GM12878 (cell line): ENCODE measurements around the gene GUCA2A. TPM values are rescaled to one million over a fixed set of nuclear protein-coding genes. Genes with fewer than 3 reads are reported as not detected.

ENCODE experiments used
- ATAC-seq: fragments of 200-7000 bp; cut with Tn5 transposase; 3 replicates; pipeline ENCODE4 v1.9.1; 2020; ENCODE audit warnings: mild to moderate bottlenecking, moderate library complexity
- BruUV-seq: library from RNA; stranded (reverse); fragments of 400-500 nt; replicated peaks from 2 replicates; lab custom pipeline; 2021; lab: Mats Ljungman, UMichigan
- CTCF ChIA-PET: fragments of 300-600 bp; sonication (Branson Sonifier 250); formaldehyde crosslinking; extraction: SDS; loops from one replicate; lab custom pipeline; 2021; ENCODE audit warnings: inconsistent platforms; lab: Yijun Ruan, JAX
- POLR2A ChIA-PET: fragments of 350-600 bp; formaldehyde crosslinking; extraction: SDS; loops from one replicate; lab custom pipeline; 2021; ENCODE audit warnings: inconsistent platforms; lab: Charles Lee
- RAD21 ChIA-PET: fragments of 300-600 bp; sonication (Branson Sonifier 250); formaldehyde crosslinking; loops from one replicate; lab custom pipeline; 2023; ENCODE audit warnings: antibody characterized with exemption; ENCODE audit not compliant: unreplicated experiment; lab: Charles Lee
- SMC1A ChIA-PET: fragments of 300-600 bp; sonication (Branson Sonifier 250); formaldehyde crosslinking; loops from one replicate; lab custom pipeline; 2023; ENCODE audit not compliant: unreplicated experiment, uncharacterized antibody; lab: Charles Lee
- DNase-seq: peaks from one replicate; pipeline ENCODE4 v3.0.0-alpha.2; 2011; ENCODE audit warnings: low read depth, low spot score
- FAIRE-seq: peaks from 3 replicates; lab custom pipeline; 2011; peaks lifted over from hg19 to GRCh38; lab: Jason Lieb, UNC
- H2AFZ ChIP-seq: 2 replicates; pipeline ENCODE4 v1.6.0; 2011; ENCODE audit warnings: low read depth, low read length, control low read depth; ENCODE audit not compliant: control insufficient read depth
- H3K27ac ChIP-seq: 2 replicates; pipeline ENCODE4 v1.5.1; 2011; ENCODE audit warnings: control low read depth; ENCODE audit not compliant: control insufficient read depth, insufficient read depth
- H3K27me3 ChIP-seq, 2 experiments: replicated peaks in 1 of 2; 2 replicates each; pipeline versions ENCODE4 v1.6.0 to v1.6.1; 2011; ENCODE audit warnings: low read length in 1 of 2; ENCODE audit not compliant: control insufficient read depth in 2 of 2, insufficient read depth in 2 of 2
- H3K36me3 ChIP-seq, 2 experiments: 2 replicates each; pipeline ENCODE4 v1.5.1; 2011; ENCODE audit warnings: low read length in 1 of 2; ENCODE audit not compliant: control insufficient read depth in 2 of 2, insufficient read depth in 2 of 2
- H3K4me1 ChIP-seq: 2 replicates; pipeline ENCODE4 v1.6.1; 2011; ENCODE audit warnings: mild to moderate bottlenecking, low read length, moderate library complexity, mixed read lengths; ENCODE audit not compliant: control insufficient read depth, insufficient read depth
- H3K4me2 ChIP-seq: 2 replicates; pipeline ENCODE4 v1.6.0; 2011; ENCODE audit warnings: control low read depth; ENCODE audit not compliant: control insufficient read depth, insufficient read depth
- H3K4me3 ChIP-seq: fragments of 200-600 bp; sonication (generic); 2 replicates; pipeline ENCODE4 v1.5.1; 2016
- H3K79me2 ChIP-seq: 2 replicates; pipeline ENCODE4 v1.6.0; 2011; ENCODE audit warnings: low read length; ENCODE audit not compliant: control insufficient read depth, insufficient read depth
- H3K9ac ChIP-seq: 2 replicates; pipeline ENCODE4 v1.8.0; 2011; ENCODE audit warnings: low read length, control low read depth, mixed read lengths; ENCODE audit not compliant: control insufficient read depth, insufficient read depth
- H3K9me3 ChIP-seq: replicated peaks from 3 replicates; pipeline ENCODE4 v1.5.1; 2011; ENCODE audit warnings: mild to moderate bottlenecking, low read length; ENCODE audit not compliant: control insufficient read depth, insufficient read depth
- H4K20me1 ChIP-seq: 2 replicates; pipeline ENCODE4 v1.6.0; 2011; ENCODE audit not compliant: control insufficient read depth, insufficient read depth
- E2F8 ChIP-seq: fragments of 450-650 bp; IDR thresholded peaks from 2 replicates; pipeline ENCODE4 v1.6.1; 2018; ENCODE audit warnings: mild to moderate bottlenecking, low read depth, moderate library complexity; ENCODE audit not compliant: partially characterized antibody
- IKZF1 ChIP-seq: fragments of 450-650 bp; conservative IDR thresholded peaks from 2 replicates; pipeline ENCODE4 v1.6.1; 2017; ENCODE audit warnings: antibody characterized with exemption, mild to moderate bottlenecking
- IRF4 ChIP-seq: IDR thresholded peaks from 2 replicates; pipeline ENCODE4 v1.6.1; 2011; ENCODE audit warnings: low read depth, low read length
- KDM1A ChIP-seq: fragments of 200-600 bp; sonication (generic); IDR thresholded peaks from 2 replicates; pipeline ENCODE4 v1.6.1; 2016; ENCODE audit warnings: borderline replicate concordance
- MYB ChIP-seq: fragments of 150-350 bp; IDR thresholded peaks from 2 replicates; pipeline ENCODE4 v1.6.1; 2014; ENCODE audit warnings: mild to moderate bottlenecking, low read depth, low read length, borderline replicate concordance
- NBN ChIP-seq: fragments of 450-650 bp; IDR thresholded peaks from 2 replicates; pipeline ENCODE4 v1.6.1; 2016
- NR2C2 ChIP-seq: IDR thresholded peaks from 2 replicates; pipeline ENCODE4 v1.6.1; 2011; ENCODE audit warnings: borderline replicate concordance, low read depth; ENCODE audit not compliant: control insufficient read depth, insufficient read length
- WGBS: methylation state at CpG from one replicate; pipeline ENCODE4 v1.1.6; 2016; ENCODE audit warnings: low lambda C conversion rate; ENCODE audit not compliant: insufficient replicate concordance, insufficient coverage; ENCODE audit errors: missing lambda C conversion rate; 5-methylcytosine and 5-hydroxymethylcytosine counted together
- in situ Hi-C: fragments of 300-500 bp; cut with MboI; formaldehyde crosslinking; loops from 9 replicates; pipeline ENCODE4 v1.14.3; 2018; ENCODE audit warnings: mixed read lengths
- intact Hi-C: fragments of 100-400 bp; cut with micrococcal nuclease; formaldehyde crosslinking; loops from one replicate; pipeline ENCODE4 v1.14.2; 2022; ENCODE audit not compliant: unreplicated experiment
- polyA plus RNA-seq, 11 experiments: library from polyadenylated mRNA; depleted of rRNA in 4 of 11; unstranded in 6 of 11; stranded (reverse) in 5 of 11; fragments of >200 nt; fragmentation: Nextera tagmentation in 4 of 11; fragmentation: Illumina TruSeq in 1 of 11; extraction: Ambion mirVana in 4 of 11; extraction: Trizol in 1 of 11; gene quantifications; 1 replicate in 1 of 11; 2 replicates in 10 of 11; pipeline versions ENCODE4 v1.2.1 to v1.2.3, GENCODE V29; 2011 to 2016; ENCODE audit warnings: inconsistent platforms in 2 of 11, missing spikeins in 2 of 11, low read depth in 1 of 11
- total RNA-seq, 4 experiments: library from RNA; depleted of rRNA in 3 of 4; stranded (reverse); fragments of >200 nt in 3 of 4; fragmentation: Illumina TruSeq in 1 of 4; extraction: Trizol in 1 of 4; gene quantifications; 2 replicates each; pipeline versions ENCODE4 v1.2.1 to v1.2.3, GENCODE V29; 2013 to 2021
- TF ChIP-seq, protein P1 (sequence below): fragments of 450-650 bp; IDR thresholded peaks from 2 replicates; pipeline ENCODE4 v1.6.1; 2017; ENCODE audit warnings: mild to moderate bottlenecking, low read depth, inconsistent platforms; ENCODE audit not compliant: poor library complexity, severe bottlenecking

GUCA2A gene
- total and polyA plus RNA-seq, 10 of the 15 experiments (the other 5 are each of a cell fraction or from before 2014, with no cell fraction given): not detected

DNA sequence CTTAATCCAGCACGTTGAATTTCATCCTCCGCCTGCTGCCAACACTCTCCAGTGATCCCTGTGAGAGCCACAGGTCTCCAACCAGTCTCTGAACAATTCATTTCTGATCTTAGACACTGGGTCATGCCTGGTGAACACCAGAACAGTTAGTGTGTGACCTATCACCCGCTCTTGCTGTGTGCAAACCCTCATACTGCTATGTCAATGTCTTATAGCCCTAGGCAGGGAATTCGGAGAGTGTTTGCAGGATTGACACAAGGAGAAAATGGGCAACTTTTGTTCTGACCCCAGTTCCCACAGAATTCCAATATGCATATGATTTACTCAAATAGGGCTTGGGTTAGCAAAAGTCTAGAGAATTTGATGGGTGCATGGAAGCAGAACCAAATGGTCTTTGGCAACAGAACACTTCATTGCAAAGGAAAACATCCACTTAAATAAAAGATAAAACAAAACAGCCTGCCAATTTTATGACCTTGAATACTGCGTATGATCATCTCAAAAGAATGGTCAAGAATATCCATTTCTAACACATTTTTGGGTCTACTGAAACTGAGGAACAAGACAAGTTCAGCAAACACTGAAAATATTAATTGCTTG, 34.4 kb downstream of the GUCA2A start:
- TF ChIP-seq NBN (no peak), IKZF1 (no peak), MYB (no peak)
- TF ChIP-seq, protein P1, sequence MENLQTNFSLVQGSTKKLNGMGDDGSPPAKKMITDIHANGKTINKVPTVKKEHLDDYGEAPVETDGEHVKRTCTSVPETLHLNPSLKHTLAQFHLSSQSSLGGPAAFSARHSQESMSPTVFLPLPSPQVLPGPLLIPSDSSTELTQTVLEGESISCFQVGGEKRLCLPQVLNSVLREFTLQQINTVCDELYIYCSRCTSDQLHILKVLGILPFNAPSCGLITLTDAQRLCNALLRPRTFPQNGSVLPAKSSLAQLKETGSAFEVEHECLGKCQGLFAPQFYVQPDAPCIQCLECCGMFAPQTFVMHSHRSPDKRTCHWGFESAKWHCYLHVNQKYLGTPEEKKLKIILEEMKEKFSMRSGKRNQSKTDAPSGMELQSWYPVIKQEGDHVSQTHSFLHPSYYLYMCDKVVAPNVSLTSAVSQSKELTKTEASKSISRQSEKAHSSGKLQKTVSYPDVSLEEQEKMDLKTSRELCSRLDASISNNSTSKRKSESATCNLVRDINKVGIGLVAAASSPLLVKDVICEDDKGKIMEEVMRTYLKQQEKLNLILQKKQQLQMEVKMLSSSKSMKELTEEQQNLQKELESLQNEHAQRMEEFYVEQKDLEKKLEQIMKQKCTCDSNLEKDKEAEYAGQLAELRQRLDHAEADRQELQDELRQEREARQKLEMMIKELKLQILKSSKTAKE: no peak
- TF ChIP-seq, all 136 proteins: peak for 0
- in situ Hi-C loops (no loop called here), intact Hi-C loops (no loop called here)
- no peaks in the 10 kb centered on the region for H3K79me2 ChIP-seq
- 39% methylated on average over 5 of the region's 5 CpGs for WGBS
- RAD21 ChIA-PET: no interaction called here
- H3K4me3 ChIP-seq: no peak overlapping the region
- POLR2A ChIA-PET: no interaction called here
- no peaks in the 10 kb centered on the region for H3K27me3 ChIP-seq
- H2AFZ ChIP-seq: no peak overlapping the region
- H3K4me1 ChIP-seq: no peaks in the 10 kb centered on the region
- FAIRE-seq (no peak), DNase-seq (no peak), ATAC-seq (no peak)
- H3K4me2 ChIP-seq: no peak overlapping the region
- no peaks in the 10 kb centered on the region for H3K9me3 ChIP-seq
- no peaks in the 10 kb centered on the region for H4K20me1 ChIP-seq
- CTCF ChIA-PET: no interaction called here
- H3K27ac ChIP-seq: no peak overlapping the region
- SMC1A ChIA-PET: no interaction called here
- no TSS peak for BruUV-seq
- H3K36me3 ChIP-seq: no peaks in the 10 kb centered on the region
- no peak overlapping the region for H3K9ac ChIP-seq

DNA sequence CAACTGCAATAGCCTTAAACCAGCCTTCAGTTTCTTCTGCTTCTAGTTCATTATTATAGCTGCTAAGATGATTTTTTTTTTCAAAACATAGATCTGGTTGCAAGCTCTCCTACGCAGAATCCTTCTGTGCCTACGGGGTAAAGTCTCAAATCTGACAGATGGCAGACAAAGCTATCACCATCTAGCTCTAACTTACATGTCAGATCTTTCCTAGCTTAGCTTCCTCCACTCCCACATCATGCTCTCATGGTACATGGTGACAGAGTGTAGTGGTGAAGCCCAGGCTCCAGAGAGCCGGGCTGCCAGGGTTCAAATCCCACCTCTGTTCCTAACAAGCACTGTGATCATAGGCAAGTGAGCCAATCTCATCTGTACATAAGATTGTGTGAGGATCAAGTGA, 35.6 kb downstream of the GUCA2A start:
- in situ Hi-C loops (no loop called here), intact Hi-C loops (no loop called here)
- ChIA-PET POLR2A (no interaction called here), CTCF (interaction anchor here (1.0 to 1.1 kb wide), 2 partner anchors 18 to 45 kb away, joined by 3 read pairs; no protein-coding TSS in a partner anchor), RAD21 (no interaction called here), SMC1A (no interaction called here)
- Histone ChIP-seq H3K27me3 (no peaks in the 10 kb centered on the region), H4K20me1 (no peaks in the 10 kb centered on the region), H3K9ac (no peak overlapping the region), H3K4me3 (no peak overlapping the region), H3K4me1 (no peaks in the 10 kb centered on the region), H3K36me3 (no peaks in the 10 kb centered on the region), H3K4me2 (no peak overlapping the region), H3K79me2 (no peaks in the 10 kb centered on the region), H3K27ac (no peak overlapping the region), H3K9me3 (no peaks in the 10 kb centered on the region), H2AFZ (no peak overlapping the region)
- DNase-seq: no peak
- no TSS peak for BruUV-seq
- FAIRE-seq: no peak
- 0% methylated on average over 3 of the region's 3 CpGs for WGBS
- no peak for ATAC-seq
- no peak for TF ChIP-seq E2F8
- no peak for TF ChIP-seq IRF4
- no peak for TF ChIP-seq KDM1A
- no peak for TF ChIP-seq NR2C2
